Type B pancreatic cell (in vitro differentiated cells): ENCODE results near the gene PLEKHA1. TPM values are rescaled to one million over a fixed set of nuclear protein-coding genes. Genes with fewer than 3 reads are reported as not detected.
A peak's percentile ranks its signal among the peaks of the same experiment; 100 is the strongest.

ENCODE experiments used
- DNase-seq: peaks from one replicate; pipeline ENCODE4 v3.0.0; 2021; ENCODE audit warnings: mixed read lengths; ENCODE audit not compliant: unreplicated experiment; ENCODE audit errors: extremely low spot score
- H3K27ac Mint-ChIP-seq: 2 replicates; pipeline ENCODE4 v1.8.0; 2021; ENCODE audit warnings: mild to moderate bottlenecking, mixed read lengths
- H3K27me3 Mint-ChIP-seq: 2 replicates; pipeline ENCODE4 v1.8.0; 2021; ENCODE audit warnings: mixed read lengths
- H3K36me3 Mint-ChIP-seq: 2 replicates; pipeline ENCODE4 v1.8.0; 2021; ENCODE audit warnings: mixed read lengths
- H3K4me1 Mint-ChIP-seq: one replicate; pipeline ENCODE4 v1.8.0; 2021; ENCODE audit warnings: mixed read lengths; ENCODE audit not compliant: unreplicated experiment
- H3K4me3 Mint-ChIP-seq: 2 replicates; pipeline ENCODE4 v1.8.0; 2021; ENCODE audit warnings: mild to moderate bottlenecking, mixed read lengths
- H3K9me3 Mint-ChIP-seq: 2 replicates; pipeline ENCODE4 v1.8.0; 2021; ENCODE audit warnings: mixed read lengths
- CTCF ChIP-seq: fragments of 200-600 bp; sonication (generic); conservative IDR thresholded peaks from 2 replicates; pipeline ENCODE4 v1.5.0; 2021; ENCODE audit warnings: antibody characterized with exemption, mild to moderate bottlenecking
- total RNA-seq: library from RNA; stranded (reverse); gene quantifications from 2 replicates; pipeline ENCODE4 v1.2.1, GENCODE V29; 2021; ENCODE audit warnings: low replicate concordance

PLEKHA1 gene
- total RNA-seq, 1 donor from 2014 or later = 38.2 TPM

- no peak overlapping the region for H3K27ac Mint-ChIP-seq
- H3K27me3 Mint-ChIP-seq = no peaks in the 10 kb centered on the region
- H3K4me3 Mint-ChIP-seq = no peak overlapping the region
- DNase-seq = no peak
- H3K36me3 Mint-ChIP-seq = no peaks in the 10 kb centered on the region
- no peak for TF ChIP-seq CTCF
- peaks cover 17% of the 10 kb centered on the region for H3K4me1 Mint-ChIP-seq
- H3K9me3 Mint-ChIP-seq = peaks cover 10% of the 10 kb centered on the region
Measured at GRCh38 chr10:122343135-122343800, 31.2 kb upstream of the PLEKHA1 start.

GRCh38 chr10:122343936-122344335 is 30.6 kb upstream of the PLEKHA1 start:
- TF ChIP-seq CTCF = no peak
- no peak for DNase-seq
- Mint-ChIP-seq H3K27me3 (no peaks in the 10 kb centered on the region), H3K36me3 (no peaks in the 10 kb centered on the region), H3K9me3 (peaks cover 10% of the 10 kb centered on the region), H3K4me1 (peaks cover 13% of the 10 kb centered on the region), H3K4me3 (no peak overlapping the region), H3K27ac (no peak overlapping the region)

- H3K4me1 Mint-ChIP-seq = peaks cover 19% of the 10 kb centered on the region
- no peak overlapping the region for H3K4me3 Mint-ChIP-seq
- no peaks in the 10 kb centered on the region for H3K27me3 Mint-ChIP-seq
- TF ChIP-seq CTCF = no peak
- peak overlapping the region; percentile 76 for H3K27ac Mint-ChIP-seq
- H3K36me3 Mint-ChIP-seq = no peaks in the 10 kb centered on the region
- no peak for DNase-seq
- peaks cover 10% of the 10 kb centered on the region for H3K9me3 Mint-ChIP-seq
Measured at GRCh38 chr10:122344741-122345258, 29.7 kb upstream of the PLEKHA1 start.

- DNase-seq = no peak
- no peaks in the 10 kb centered on the region for H3K27me3 Mint-ChIP-seq
- peaks cover 10% of the 10 kb centered on the region for H3K9me3 Mint-ChIP-seq
- H3K36me3 Mint-ChIP-seq = no peaks in the 10 kb centered on the region
- H3K4me1 Mint-ChIP-seq = peaks cover 13% of the 10 kb centered on the region
- no peak overlapping the region for H3K4me3 Mint-ChIP-seq
- TF ChIP-seq CTCF = no peak
- H3K27ac Mint-ChIP-seq = no peak overlapping the region
Measured at GRCh38 chr10:122346326-122346950, 28.1 kb upstream of the PLEKHA1 start.

GRCh38 chr10:122347170-122347841 is 27.2 kb upstream of the PLEKHA1 start:
- no peaks in the 10 kb centered on the region for H3K27me3 Mint-ChIP-seq
- no peak for DNase-seq
- H3K36me3 Mint-ChIP-seq = no peaks in the 10 kb centered on the region
- no peak for TF ChIP-seq CTCF
- no peak overlapping the region for H3K27ac Mint-ChIP-seq
- H3K4me3 Mint-ChIP-seq = no peak overlapping the region
- peaks cover 10% of the 10 kb centered on the region for H3K9me3 Mint-ChIP-seq
- H3K4me1 Mint-ChIP-seq = peaks cover 10% of the 10 kb centered on the region
